LHCN-M2 (cell line): Measurements from ENCODE around the gene SH3PXD2A. TPM values are rescaled to one million over a fixed set of nuclear protein-coding genes. Genes with fewer than 3 reads are reported as not detected.

Source experiments
- DNase-seq: peaks from one replicate; pipeline ENCODE4 v3.0.0-alpha.2; 2012; ENCODE audit warnings: low read depth
- total RNA-seq: library from RNA; depleted of rRNA; stranded (reverse); fragments of >200 nt; gene quantifications from 2 replicates; pipeline ENCODE4 v1.2.3, GENCODE V29; 2014

The SH3PXD2A gene
- total RNA-seq, 1 experiment from 2014 or later = 18.4 TPM

DNA sequence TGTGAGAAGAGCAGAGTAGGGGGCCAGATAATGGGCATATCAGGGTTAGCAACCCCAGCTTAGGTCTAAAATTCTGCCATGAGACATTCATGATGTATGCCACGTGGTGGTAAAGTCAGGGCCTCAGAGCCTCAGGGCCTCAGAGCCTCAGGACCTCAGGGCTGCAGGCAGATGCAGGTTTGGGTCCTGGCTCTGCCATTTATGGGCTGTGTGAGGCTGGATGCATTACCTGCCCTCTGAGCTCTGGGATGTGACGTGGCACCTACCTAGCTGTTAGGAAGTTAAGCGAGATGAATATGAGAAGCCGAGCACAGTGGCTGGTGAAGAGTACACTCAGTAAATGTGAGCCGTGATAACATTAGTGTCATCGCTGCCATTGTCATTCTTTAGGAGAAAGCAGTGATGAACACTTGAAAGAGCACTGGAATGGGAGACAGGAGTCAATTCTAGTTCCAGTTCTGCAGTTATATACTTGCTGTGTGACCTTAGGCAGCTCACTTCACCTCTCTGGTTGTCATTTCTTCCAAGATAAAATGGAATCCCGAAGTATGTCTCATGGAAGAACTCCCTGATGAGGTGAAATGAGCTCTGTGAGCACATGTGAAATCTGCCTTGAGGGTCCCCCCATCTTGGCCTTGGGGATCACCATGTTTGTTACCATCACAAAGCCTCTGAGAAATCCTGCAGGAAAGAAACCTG lies 127.2 kb downstream of the SH3PXD2A start:
- no peak for DNase-seq

- no peak for DNase-seq
These were observed 127.8 kb downstream of the SH3PXD2A start for GRCh38 chr10:103727546-103727963.

DNA sequence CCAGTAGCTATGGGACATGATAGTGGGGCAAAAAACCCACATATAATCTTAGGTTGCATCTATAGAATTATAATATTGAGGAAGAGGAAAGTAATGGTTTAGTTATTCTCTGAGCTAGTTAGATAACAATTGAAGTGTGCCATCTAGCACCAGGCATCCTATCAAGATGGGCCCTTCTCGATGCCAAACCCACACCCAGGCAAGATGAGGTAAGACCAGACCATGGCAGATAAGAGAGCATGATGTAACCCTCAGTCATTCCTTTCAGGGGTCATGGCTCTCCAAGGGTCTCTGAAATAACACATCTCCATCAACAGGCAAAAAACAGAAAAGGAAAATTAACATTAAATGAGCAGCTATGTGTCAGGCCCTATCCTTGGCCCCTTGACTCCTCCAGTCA lies 128.7 kb downstream of the SH3PXD2A start:
- no peak for DNase-seq

DNA sequence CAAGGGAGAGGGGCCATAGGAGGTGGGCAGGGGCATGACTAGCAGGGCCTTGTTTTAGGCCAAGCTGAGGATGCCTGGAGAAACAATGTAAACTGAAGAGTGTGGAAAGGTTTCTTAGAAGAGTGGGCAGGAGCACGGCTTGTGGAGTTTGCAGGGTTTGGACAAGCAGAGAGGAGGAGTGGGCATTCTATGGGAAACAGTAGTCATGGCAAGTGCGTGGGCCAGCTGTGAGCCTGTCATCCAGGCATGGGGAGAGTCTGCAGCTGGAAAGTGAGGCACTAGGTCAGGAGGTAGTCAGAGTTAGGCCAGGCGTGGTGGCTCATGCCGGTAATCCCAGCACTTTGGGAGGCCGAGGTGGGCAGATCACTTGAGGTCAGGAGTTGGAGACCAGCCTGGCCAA lies 130.1 kb downstream of the SH3PXD2A start:
- DNase-seq = no peak

DNA sequence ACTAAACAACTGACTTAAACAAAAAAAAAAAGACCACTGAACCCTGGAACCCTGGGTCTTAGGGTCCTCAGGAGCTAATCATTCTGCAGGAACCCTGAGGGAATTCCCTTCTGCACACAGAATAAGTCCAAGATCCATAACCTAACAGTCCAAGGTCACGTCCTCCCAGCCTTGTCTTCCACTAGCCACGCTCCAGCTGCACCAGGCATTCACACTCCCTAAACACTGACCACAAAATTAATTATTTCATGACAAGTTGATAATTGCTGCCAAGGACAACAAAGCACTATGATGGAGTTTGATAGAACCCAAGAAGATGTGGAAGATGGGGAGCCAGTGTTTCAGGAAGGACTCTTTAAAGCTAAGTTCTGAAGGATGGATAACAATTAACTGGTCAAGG lies 130.6 kb downstream of the SH3PXD2A start:
- no peak for DNase-seq

DNA sequence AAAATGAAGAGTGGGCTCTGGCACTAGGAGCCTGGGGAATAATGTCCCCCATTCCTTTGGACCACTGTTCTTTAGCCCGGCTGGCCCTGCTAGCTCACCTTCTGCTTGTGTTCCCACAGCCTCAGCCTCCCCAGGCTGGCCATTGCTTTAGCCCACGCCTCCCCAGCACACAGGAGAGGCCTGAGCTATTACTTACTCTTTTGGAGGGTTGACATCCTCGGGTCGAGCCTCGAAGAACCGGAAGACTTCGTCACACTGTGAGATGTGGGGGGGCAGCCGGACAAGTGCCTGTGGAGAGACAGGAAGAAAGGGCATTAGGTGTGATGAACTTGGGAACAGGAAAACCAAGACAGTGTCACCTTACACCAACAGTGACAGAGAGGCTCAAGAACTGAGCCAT lies 131.3 kb downstream of the SH3PXD2A start:
- no peak for DNase-seq

- DNase-seq = no peak
These were observed 131.8 kb downstream of the SH3PXD2A start for GRCh38 chr10:103723557-103723956.

GRCh38 chr10:103722632-103723031 lies 132.7 kb downstream of the SH3PXD2A start:
- DNase-seq = no peak

- DNase-seq = no peak
These were observed 134.4 kb downstream of the SH3PXD2A start for GRCh38 chr10:103720964-103721335.

- no peak for DNase-seq
These were observed 134.9 kb downstream of the SH3PXD2A start for GRCh38 chr10:103720328-103720963.

DNA sequence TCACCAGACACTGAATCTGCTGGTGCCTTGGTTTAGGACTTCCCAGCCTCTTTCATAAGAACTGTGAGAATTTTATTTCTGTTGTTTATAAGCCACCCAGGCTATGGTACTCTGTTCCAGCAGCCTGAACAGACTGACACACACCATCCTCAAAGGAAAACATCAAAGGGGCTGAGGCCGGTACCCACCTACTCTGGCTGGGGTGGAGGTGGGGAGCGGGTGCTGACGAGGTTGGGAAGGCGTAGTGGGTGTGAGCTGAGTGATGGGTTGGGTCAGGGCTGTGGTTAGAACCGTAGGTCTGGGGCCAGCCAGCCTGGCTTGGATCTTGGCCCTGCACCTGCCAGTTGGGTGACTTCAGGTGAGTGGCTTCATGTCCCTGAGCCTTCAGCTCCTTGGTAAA lies 136.3 kb downstream of the SH3PXD2A start:
- no peak for DNase-seq

GRCh38 chr10:103718247-103718620 lies 137.1 kb downstream of the SH3PXD2A start:
- no peak for DNase-seq

DNA sequence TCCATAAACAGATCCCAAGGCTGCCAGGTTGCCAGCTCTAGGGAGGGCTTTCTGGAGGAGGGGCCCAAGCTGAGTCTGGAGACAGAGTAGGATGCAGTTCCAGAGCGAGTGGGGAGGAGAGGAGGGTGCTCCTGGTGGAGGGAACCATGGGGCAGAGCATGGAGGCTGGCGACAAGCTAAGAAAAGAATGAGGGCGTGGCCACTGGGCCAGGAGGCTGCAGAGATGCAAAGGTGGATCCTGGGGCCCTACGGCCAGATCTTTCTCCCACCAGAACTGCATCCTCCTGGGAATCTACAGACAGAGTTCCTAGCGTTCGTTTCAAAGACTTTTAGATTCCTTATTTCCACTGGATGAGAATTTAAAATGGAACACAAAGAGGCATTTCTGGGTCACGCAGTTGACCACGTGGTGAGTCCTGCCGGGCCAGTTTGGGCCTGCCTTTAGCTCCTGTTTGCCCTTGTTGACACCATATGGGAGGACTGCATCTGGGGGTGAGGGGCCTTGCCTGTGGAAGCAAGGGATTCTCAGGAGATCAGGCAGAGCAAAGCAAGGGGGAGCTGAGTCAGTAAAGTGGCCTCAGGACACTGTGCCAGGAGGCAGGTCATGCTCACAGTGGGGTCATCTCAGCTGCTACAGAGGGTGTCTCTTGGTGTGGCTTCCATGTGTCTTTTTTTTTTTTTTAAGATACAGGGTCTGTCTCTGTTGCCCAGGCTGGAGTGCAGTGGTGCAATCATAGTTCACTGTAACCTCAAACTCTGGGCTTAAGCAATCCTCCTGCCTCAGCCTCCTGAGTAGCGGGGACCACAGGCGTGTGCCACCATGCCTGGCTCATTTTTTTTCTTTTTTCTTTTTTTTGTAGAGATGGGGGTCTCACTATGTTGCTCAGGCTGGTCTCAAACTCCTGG lies 137.8 kb downstream of the SH3PXD2A start:
- DNase-seq = no peak

DNA sequence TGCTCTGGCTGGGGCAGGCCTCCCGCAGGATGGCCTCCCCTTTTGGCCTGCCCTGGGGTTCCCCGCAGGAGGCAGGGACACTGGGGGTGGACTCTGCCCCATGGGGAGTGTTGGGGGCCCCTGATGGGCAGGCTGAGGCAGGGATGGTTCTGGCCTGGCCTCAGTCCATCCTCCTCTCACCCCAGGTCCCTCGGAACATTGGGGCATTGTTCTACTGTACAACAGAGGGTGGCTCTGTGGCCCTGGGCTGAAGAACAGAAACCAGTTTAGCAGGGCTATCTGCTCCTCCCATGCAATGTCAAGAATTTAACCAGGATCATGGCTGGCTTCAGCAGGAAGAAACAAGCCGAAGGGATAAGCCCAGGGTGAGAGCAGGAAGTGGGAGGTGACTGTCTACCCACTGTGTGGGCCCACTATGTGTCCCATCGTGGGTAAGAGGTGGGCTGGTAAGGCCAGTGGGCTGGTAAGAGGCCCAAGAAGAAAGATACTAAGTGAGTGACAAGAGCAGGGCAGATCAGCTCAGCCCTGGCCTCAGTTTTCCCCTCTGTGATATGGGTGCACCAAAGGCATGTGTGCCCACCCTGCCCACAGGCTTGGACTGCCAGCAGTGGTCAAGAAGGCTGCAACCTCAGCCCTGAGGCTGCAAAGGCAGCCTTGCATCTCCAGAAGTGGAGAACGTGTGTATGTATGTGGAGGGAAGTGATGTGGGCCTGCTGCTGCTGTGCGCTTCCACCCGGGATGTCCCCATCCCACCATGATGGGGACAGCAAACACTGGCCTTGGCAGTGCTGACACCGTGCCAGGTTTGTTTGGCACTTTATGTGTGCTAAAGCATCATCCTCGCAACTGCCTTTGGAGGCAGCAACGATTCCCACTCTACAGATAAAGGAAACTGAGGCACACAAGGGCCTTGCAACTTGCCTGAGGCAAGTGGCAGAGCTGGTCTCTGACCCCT lies 138.9 kb downstream of the SH3PXD2A start:
- DNase-seq = no peak

DNA sequence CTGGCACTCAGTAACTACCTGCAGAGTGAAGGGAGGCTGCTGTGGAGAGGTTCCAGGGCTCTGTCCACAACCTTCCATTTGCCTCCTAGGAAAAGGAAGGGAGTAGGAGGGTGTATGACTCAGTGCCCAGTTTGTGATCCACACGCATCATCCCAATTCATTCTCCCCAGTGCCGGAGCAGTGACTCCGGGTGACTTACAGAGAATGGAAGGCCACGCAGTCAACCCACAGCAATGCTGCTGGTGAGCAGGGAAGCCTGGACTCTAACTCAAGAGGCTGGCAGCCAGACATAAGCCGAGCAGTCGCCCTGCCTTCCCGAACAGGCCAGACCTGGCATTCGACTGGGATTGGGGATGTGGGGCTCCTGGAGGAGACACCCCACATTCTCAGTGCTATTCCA lies 139.9 kb downstream of the SH3PXD2A start:
- DNase-seq = peak; percentile 78

DNA sequence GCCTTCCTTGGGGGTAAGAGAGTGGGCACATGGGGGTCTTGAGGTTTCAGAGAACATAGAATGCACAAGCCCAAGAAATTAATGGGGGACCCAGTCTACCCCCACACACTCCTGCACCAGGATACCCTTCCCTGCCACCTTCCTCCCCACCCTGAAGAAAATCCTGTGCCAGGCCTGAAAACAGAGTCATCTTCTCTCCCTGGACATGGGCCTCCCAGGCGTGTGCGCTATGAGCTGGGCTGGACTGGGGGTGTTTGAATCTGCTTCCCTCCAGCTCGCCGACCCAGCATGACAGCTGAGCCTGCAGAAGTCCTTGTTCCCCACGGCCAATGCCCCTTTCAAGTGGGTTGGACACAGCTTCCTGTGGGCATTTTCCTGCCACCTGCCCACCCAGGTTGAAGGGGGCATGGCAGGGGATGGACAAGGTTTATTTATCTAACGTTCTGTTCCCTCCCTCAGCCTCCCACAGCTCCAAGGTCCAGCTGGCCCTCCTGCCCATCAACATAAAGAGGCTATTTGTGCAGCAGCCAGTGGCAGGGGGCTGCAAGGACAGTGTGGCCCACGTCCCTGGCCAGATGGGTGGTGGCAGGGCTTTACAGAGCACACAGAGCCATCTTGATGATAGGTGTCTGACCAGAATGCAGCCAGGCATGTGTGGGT lies 141.0 kb downstream of the SH3PXD2A start:
- no peak for DNase-seq

- no peak for DNase-seq
These were observed 141.7 kb downstream of the SH3PXD2A start for GRCh38 chr10:103713676-103714075.

- DNase-seq = peak; percentile 74
These were observed 142.4 kb downstream of the SH3PXD2A start for GRCh38 chr10:103712898-103713498.

DNA sequence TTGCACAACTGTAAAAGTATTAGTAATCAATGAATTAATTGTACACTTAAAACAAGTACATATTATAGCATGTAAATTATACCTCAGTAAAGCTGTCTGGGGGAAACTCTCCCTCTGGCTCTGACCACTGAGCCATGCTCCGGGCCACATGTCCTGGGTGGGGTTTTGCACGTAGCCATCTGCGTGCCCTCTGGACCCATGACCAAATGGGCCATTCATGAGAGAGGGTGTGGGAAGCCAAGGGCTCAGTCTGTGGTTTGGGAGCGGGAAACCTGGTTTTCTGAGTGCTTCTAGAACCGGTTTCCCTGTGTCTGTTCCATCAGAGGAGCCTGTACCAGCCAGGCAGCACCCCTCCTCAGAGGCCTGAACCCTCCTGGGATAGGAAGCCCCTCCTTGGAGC lies 143.2 kb downstream of the SH3PXD2A start:
- no peak for DNase-seq

GRCh38 chr10:103711351-103711994 lies 143.9 kb downstream of the SH3PXD2A start:
- DNase-seq = no peak
